Stomach smooth muscle (tissue), 2 donors: ENCODE results near the gene OVAAL.

Source experiments
- H3K27ac ChIP-seq: one replicate; pipeline ENCODE4 v1.7.0; 2013; ENCODE audit warnings: mild to moderate bottlenecking, low read length, inconsistent platforms
- H3K27me3 ChIP-seq, 2 donors: one replicate each; pipeline ENCODE4 v1.7.0; 2013; ENCODE audit warnings: low read length in 2 of 2; ENCODE audit not compliant: insufficient read depth in 2 of 2, control insufficient read depth in 1 of 2
- H3K36me3 ChIP-seq, 2 donors: one replicate each; pipeline ENCODE4 v1.7.0; 2013; ENCODE audit warnings: low read length in 2 of 2; ENCODE audit not compliant: control insufficient read depth in 2 of 2, insufficient read depth in 2 of 2
- H3K4me1 ChIP-seq: one replicate; pipeline ENCODE4 v1.7.0; 2013; ENCODE audit warnings: low read length; ENCODE audit not compliant: control insufficient read depth, insufficient read depth
- H3K4me3 ChIP-seq, 2 donors: one replicate each; pipeline ENCODE4 v1.7.0; 2013; ENCODE audit warnings: low read length in 2 of 2
- H3K9ac ChIP-seq, 2 donors: one replicate each; pipeline ENCODE4 v1.7.0; 2013; ENCODE audit warnings: low read length in 2 of 2, mild to moderate bottlenecking in 1 of 2
- H3K9me3 ChIP-seq, 2 donors: one replicate each; pipeline ENCODE4 v1.7.0; 2013; ENCODE audit warnings: low read length in 2 of 2; ENCODE audit not compliant: control insufficient read depth in 2 of 2
- donor health status: healthy.
- donor health status: Pancreatic carcinoma.

Gene OVAAL

DNA sequence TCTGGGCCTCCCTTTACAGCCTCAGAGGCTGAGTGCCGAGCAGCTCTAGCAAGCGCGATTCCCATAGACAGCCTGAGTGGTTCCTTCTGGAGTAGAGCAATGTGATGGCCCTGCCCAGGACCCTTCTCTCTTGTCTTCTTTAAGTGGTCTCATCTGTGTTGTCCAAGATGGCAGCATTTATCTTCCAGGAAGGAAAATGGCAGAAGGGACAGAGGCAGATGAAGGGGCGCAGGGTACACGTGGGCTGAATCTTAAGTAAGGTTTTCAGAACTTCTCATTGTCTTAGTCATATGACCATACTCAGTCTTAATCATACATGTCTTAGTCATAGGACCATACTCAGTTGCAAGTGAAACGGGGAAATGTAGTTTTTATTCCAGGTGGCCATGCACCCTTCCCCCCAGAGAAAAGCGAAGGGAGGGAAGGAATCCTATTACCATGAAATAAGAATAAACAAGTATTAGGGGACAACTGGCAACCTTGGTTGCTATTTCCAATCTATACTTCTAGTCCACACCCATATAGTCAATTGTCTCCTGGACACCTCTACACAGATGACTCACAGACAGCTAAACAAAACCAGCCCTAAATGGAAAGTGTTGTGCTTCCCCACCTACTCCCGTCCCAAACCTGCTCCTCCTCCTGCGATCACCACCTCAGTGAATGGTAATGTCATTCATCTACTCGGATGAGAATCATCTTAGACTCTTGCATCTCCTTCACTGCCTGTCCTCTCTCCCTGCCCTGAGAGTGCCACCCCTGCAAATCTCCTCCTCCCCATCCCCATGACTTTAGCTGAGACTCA lies 13.3 kb downstream of the OVAAL start:
- Histone ChIP-seq H3K4me3 (no peak overlapping the region), H3K27me3 (no peaks in the 10 kb centered on the region), H3K36me3 (no peaks in the 10 kb centered on the region), H3K9ac (no peak overlapping the region), H3K4me1 (no peaks in the 10 kb centered on the region), H3K9me3 (no peaks in the 10 kb centered on the region), H3K27ac (no peak overlapping the region)

DNA sequence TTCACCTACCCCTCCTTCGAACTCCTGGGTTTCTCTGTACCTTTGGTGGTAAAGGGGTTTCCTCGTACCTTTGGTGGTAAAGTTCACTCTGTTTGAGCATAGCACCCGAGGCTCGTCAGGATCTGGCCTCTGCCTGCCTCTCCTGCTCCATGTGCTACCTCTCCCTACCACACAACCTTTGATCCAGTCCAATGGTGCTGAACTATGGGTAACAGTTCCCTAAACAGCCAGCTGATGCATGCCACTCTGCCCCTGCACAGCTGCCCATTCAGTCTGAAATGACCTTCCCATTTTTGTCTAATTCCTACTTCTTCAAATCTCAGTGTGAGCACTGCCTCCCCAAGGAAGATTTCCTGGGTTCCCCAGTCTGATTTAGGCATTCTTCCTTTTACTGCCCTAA lies 14.0 kb downstream of the OVAAL start:
- no peak overlapping the region for H3K27ac ChIP-seq
- H3K36me3 ChIP-seq, result no peaks in the 10 kb centered on the region
- H3K4me3 ChIP-seq, result no peak overlapping the region
- no peaks in the 10 kb centered on the region for H3K4me1 ChIP-seq
- H3K27me3 ChIP-seq, result no peaks in the 10 kb centered on the region
- no peak overlapping the region for H3K9ac ChIP-seq
- H3K9me3 ChIP-seq, result no peaks in the 10 kb centered on the region

DNA sequence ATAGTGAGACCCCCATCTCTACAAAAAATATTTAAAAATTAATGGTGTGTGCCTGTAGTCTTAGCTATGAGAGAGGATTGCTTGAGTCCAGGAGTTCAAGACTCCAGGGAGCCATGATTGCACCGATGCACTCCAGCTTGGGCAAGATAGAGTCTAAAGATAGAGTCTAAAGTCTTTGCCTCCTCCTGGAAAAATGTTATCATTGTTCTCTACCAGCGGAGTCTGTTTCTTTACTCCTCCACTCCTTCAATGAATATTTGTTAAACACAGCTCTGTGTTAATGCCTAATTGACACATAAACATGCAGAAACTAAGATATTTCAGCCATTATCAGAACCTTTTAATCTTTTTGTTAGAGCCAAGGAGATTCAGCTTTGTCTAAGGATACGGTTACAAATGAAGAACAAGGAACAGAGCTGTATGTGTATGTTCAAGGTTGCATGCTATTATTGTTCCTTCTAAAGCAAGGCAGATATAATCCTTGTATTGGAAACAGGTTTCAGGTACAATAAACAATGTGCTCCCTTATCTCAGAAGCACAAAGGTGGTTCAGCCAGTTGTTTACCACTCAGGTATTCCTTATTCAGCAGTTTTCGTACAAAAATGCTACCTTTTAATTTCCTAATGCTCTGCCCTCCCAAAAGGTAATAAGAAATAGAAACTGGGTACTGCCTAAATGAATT lies 15.4 kb downstream of the OVAAL start:
- Histone ChIP-seq H3K36me3 (no peaks in the 10 kb centered on the region), H3K27me3 (no peaks in the 10 kb centered on the region), H3K4me3 (no peak overlapping the region), H3K9ac (no peak overlapping the region), H3K27ac (no peak overlapping the region), H3K4me1 (no peaks in the 10 kb centered on the region), H3K9me3 (no peaks in the 10 kb centered on the region)

DNA sequence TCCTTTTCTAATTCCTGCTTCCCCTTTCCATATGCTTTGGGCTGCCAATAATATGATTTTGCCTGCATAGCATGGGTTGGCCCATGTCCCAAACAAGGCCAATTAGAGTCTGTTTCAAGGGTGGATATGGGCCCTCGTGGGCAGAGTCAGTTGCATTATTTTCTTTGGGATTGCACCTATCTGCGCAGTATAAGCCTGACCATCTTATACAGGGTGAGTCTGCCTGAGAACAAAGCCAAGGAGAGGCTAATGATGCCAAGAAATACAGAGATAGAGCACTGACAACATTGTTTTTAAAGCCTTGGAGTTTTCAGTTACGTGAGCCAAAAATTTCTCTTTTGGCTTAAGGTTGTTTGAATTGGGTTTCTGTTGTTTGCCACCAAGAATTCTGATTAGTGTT lies 18.6 kb downstream of the OVAAL start:
- Histone ChIP-seq H3K4me3 (no peak overlapping the region), H3K27me3 (no peaks in the 10 kb centered on the region), H3K4me1 (no peaks in the 10 kb centered on the region), H3K9ac (no peak overlapping the region), H3K36me3 (no peaks in the 10 kb centered on the region), H3K9me3 (no peaks in the 10 kb centered on the region), H3K27ac (no peak overlapping the region)

DNA sequence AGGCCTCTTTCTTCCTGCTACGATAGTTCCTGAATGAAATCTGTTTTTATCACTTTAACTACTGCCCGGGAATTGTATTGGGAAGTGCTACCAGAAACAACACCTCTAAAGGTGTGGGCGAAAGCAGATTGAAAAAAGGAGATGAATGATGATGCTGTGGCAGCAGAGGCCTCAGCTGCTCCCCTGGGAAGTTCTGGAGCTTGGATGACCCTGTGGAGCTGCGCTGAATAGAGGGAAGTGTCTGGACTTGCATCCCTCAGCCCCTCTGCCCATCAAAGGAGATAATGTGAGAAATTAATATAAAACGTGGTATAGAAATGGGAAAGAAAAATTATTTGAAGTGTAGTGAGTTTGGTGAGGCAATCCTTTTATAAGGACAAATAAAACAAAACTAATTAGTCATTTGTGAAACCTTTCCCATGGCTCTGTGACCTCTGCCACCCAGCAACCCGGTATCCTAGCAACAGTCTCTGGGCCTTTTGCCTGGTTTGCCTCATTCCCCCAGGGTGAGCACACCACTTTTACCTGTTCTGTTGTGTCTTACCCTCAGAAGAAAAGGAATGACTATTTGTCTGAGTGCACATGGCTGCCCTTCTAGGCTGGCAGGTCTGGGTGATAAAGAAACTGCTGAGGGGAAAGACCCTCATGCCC lies 21.3 kb downstream of the OVAAL start:
- H3K9me3 ChIP-seq, result no peaks in the 10 kb centered on the region
- H3K27ac ChIP-seq, result no peak overlapping the region

DNA sequence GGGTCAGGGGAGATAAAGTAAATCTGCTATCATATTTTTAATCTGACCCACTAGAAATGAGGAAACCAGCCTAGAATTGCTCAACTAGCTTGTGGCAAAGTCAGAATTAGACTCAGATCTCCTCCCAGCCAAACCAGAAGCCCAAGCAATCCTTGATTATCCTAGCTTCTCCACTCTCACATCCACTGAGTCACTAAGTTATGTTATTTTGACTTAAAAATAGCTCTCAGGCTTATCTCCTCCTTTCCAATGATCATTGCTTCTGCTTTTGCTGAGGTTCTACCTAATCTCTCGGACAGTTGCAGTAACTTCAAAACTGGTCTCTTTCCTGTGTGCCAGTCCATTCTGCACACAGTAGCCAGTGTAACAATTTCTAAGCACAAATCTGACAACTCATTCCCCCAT lies 22.9 kb downstream of the OVAAL start:
- H3K36me3 ChIP-seq, result no peaks in the 10 kb centered on the region
- no peak overlapping the region for H3K27ac ChIP-seq
- H3K4me1 ChIP-seq, result no peaks in the 10 kb centered on the region

More for the DNA sequence above, 21.3 kb downstream of the OVAAL start:
- no peaks in the 10 kb centered on the region for H3K27me3 ChIP-seq
- H3K36me3 ChIP-seq, result no peaks in the 10 kb centered on the region
- no peaks in the 10 kb centered on the region for H3K4me1 ChIP-seq
- no peak overlapping the region for H3K4me3 ChIP-seq
- H3K9ac ChIP-seq, result no peak overlapping the region

DNA sequence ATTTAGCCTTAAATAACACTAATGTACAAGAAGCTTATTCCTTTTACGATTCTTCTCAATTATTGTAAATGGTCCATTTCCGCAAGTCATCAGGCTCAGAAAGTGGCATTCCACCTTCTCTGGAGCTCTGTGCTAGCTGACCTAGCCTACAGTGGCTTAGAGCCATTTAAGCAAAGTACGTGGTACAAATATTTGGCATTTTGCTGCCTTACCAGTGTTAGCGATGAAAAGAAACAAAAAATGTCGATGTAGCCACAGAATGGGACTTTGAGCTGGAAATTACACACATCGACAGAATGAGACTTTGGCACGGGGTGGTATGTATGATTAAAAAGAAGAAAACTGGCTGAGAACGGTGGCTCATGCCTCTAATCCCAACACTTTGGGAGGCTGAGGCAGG lies 26.1 kb downstream of the OVAAL start:
- H3K4me1 ChIP-seq, result no peaks in the 10 kb centered on the region
- H3K9me3 ChIP-seq, result no peaks in the 10 kb centered on the region
- no peak overlapping the region for H3K9ac ChIP-seq
- H3K4me3 ChIP-seq, result no peak overlapping the region
- H3K36me3 ChIP-seq, result no peaks in the 10 kb centered on the region
- H3K27me3 ChIP-seq, result no peaks in the 10 kb centered on the region
- no peak overlapping the region for H3K27ac ChIP-seq

More for the DNA sequence above, 22.9 kb downstream of the OVAAL start:
- no peaks in the 10 kb centered on the region for H3K9me3 ChIP-seq
- no peak overlapping the region for H3K9ac ChIP-seq
- no peaks in the 10 kb centered on the region for H3K27me3 ChIP-seq
- H3K4me3 ChIP-seq, result no peak overlapping the region

DNA sequence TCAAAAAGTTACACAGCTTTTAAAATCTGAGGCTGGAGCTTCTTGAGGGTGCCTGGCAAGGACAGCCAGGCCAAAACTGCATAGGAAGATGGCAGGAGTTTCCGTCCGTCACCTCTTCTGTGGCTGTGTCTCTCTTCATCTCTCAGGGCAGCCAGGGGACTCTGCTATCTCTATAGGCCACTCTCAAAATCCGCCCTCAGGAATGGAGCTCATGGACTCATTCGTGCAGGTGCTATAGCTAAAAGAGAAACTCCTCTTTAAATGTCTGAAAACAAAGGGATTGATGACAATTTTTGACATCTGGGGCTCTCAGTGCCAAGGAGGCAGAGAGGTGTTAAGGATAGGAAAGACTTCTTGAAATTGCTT lies 27.2 kb downstream of the OVAAL start:
- Histone ChIP-seq H3K4me3 (no peak overlapping the region), H3K4me1 (no peaks in the 10 kb centered on the region), H3K9ac (no peak overlapping the region), H3K36me3 (no peaks in the 10 kb centered on the region), H3K27me3 (no peaks in the 10 kb centered on the region), H3K27ac (no peak overlapping the region), H3K9me3 (no peaks in the 10 kb centered on the region)

DNA sequence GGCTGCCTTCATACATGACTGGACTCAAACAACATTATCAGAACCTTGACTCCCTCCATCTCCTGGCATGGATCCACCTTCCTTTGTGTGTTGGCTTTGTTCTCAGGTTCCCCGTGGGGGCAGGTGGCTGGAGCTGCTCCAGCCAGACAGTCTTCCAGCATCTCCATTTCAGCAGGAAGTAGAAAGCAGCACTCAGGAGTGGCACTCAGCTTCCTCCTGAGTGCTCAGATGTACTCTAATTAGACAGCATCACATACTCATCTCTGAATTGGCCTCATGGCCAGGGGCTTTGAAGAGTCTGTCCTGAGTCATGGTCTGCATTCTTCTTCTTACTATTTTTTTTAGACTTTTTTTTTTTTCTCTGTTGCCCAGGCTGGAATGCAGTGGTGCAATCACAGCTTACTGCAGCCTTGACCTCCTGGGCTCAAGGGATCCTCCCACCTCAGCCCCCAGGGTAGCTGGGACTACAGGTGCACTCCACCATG lies 27.9 kb downstream of the OVAAL start:
- H3K4me1 ChIP-seq, result no peaks in the 10 kb centered on the region
- no peaks in the 10 kb centered on the region for H3K9me3 ChIP-seq
- no peaks in the 10 kb centered on the region for H3K36me3 ChIP-seq
- no peak overlapping the region for H3K9ac ChIP-seq
- H3K27me3 ChIP-seq, result no peaks in the 10 kb centered on the region
- no peak overlapping the region for H3K27ac ChIP-seq
- H3K4me3 ChIP-seq, result no peak overlapping the region

DNA sequence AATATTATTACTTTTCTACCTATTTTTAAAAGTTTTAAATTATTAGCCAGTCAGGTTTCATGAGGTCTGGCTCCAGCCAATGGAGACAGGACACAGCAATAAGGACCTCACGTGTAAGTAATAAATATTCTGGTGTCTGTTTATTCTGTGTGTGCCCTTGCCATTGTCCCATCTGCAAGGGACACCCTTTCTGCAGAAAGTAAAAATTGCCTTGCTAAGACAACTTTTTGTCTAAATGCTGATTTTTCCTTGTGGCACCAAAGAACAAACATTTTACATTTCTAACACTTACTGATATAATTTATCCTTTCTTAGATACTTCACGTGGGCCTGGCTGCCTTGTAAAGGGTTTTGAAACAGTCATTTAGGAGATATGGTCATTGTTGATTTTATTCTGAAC lies 29.4 kb downstream of the OVAAL start:
- H3K27me3 ChIP-seq, result no peaks in the 10 kb centered on the region
- no peaks in the 10 kb centered on the region for H3K9me3 ChIP-seq
- no peak overlapping the region for H3K27ac ChIP-seq
- H3K9ac ChIP-seq, result no peak overlapping the region
- no peaks in the 10 kb centered on the region for H3K36me3 ChIP-seq
- H3K4me3 ChIP-seq, result no peak overlapping the region
- H3K4me1 ChIP-seq, result no peaks in the 10 kb centered on the region
